HG02870 (cell line): ENCODE measurements around the gene CNTN5.
"Not testable (repeated sequence)": the region's sequence is repeated elsewhere in the genome, so short reads cannot be mapped to it uniquely, and the experiment has no call there.

ENCODE experiments used
- ATAC-seq: cut with Tn5 transposase; IDR thresholded peaks from one replicate; pipeline ENCODE4 v1.9.1; 2021; ENCODE audit warnings: mild to moderate bottlenecking, moderate library complexity; ENCODE audit not compliant: unreplicated experiment

CNTN5 gene

GRCh38 chr11:99708928-99709672 is 688.4 kb downstream of the CNTN5 start:
- ATAC-seq: no peak

GRCh38 chr11:99716302-99716701 is 695.6 kb downstream of the CNTN5 start:
- no peak for ATAC-seq

GRCh38 chr11:99718291-99718690 is 697.5 kb downstream of the CNTN5 start:
- ATAC-seq: no peak

GRCh38 chr11:99739464-99740089 is 718.8 kb downstream of the CNTN5 start:
- no peak for ATAC-seq

GRCh38 chr11:99742501-99742900 is 721.8 kb downstream of the CNTN5 start:
- no peak for ATAC-seq

- no peak for ATAC-seq
Observed at GRCh38 chr11:99759787-99760186, 739.0 kb downstream of the CNTN5 start.

GRCh38 chr11:99766811-99767210 is 746.1 kb downstream of the CNTN5 start:
- ATAC-seq: no peak

GRCh38 chr11:99773646-99774045 is 752.9 kb downstream of the CNTN5 start:
- no peak for ATAC-seq

GRCh38 chr11:99781074-99781473 is 760.3 kb downstream of the CNTN5 start:
- no peak for ATAC-seq

- no peak for ATAC-seq
Observed at GRCh38 chr11:99791354-99791753, 770.6 kb downstream of the CNTN5 start.

- ATAC-seq: no peak
Observed at GRCh38 chr11:99795999-99796398, 775.2 kb downstream of the CNTN5 start.

- ATAC-seq: no peak
Observed at GRCh38 chr11:99803501-99803900, 782.8 kb downstream of the CNTN5 start.

GRCh38 chr11:99812516-99812915 is 791.8 kb downstream of the CNTN5 start:
- no peak for ATAC-seq

GRCh38 chr11:99814021-99814420 is 793.3 kb downstream of the CNTN5 start:
- ATAC-seq: no peak

GRCh38 chr11:99814738-99815137 is 794.0 kb downstream of the CNTN5 start:
- ATAC-seq: no peak

- no peak for ATAC-seq
Observed at GRCh38 chr11:99818991-99819390, 798.2 kb downstream of the CNTN5 start.

GRCh38 chr11:99822846-99823565 is 802.3 kb downstream of the CNTN5 start:
- no peak for ATAC-seq

GRCh38 chr11:99836739-99837138 is 816.0 kb downstream of the CNTN5 start:
- ATAC-seq: not testable (repeated sequence)

- ATAC-seq: no peak
Observed at GRCh38 chr11:99841885-99842284, 821.1 kb downstream of the CNTN5 start.

GRCh38 chr11:99865951-99866350 is 845.2 kb downstream of the CNTN5 start:
- no peak for ATAC-seq

GRCh38 chr11:99881610-99882009 is 860.9 kb downstream of the CNTN5 start:
- ATAC-seq: no peak

- ATAC-seq: no peak
Observed at GRCh38 chr11:99884750-99885149, 864.0 kb downstream of the CNTN5 start.
